C4-2B (cell line): Measurements from ENCODE around the gene WNT5A.

Experiments used
- H3K27ac ChIP-seq: fragments of 450-650 bp; 2 replicates; pipeline ENCODE4 v1.5.1; 2017
- ZFX ChIP-seq: fragments of 450-650 bp; IDR thresholded peaks from 2 replicates; pipeline ENCODE4 v1.6.1; 2017
- TF ChIP-seq, protein P1 (sequence below): fragments of 450-650 bp; conservative IDR thresholded peaks from 2 replicates; pipeline ENCODE4 v1.5.1; 2017; ENCODE audit warnings: mild to moderate bottlenecking

The WNT5A gene

GRCh38 chr3:55434789-55435188 is 52.3 kb downstream of the WNT5A start:
- no peak for TF ChIP-seq ZFX
- TF ChIP-seq, protein P1, sequence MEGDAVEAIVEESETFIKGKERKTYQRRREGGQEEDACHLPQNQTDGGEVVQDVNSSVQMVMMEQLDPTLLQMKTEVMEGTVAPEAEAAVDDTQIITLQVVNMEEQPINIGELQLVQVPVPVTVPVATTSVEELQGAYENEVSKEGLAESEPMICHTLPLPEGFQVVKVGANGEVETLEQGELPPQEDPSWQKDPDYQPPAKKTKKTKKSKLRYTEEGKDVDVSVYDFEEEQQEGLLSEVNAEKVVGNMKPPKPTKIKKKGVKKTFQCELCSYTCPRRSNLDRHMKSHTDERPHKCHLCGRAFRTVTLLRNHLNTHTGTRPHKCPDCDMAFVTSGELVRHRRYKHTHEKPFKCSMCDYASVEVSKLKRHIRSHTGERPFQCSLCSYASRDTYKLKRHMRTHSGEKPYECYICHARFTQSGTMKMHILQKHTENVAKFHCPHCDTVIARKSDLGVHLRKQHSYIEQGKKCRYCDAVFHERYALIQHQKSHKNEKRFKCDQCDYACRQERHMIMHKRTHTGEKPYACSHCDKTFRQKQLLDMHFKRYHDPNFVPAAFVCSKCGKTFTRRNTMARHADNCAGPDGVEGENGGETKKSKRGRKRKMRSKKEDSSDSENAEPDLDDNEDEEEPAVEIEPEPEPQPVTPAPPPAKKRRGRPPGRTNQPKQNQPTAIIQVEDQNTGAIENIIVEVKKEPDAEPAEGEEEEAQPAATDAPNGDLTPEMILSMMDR, result peak; percentile 82
- no peak overlapping the region for H3K27ac ChIP-seq

DNA sequence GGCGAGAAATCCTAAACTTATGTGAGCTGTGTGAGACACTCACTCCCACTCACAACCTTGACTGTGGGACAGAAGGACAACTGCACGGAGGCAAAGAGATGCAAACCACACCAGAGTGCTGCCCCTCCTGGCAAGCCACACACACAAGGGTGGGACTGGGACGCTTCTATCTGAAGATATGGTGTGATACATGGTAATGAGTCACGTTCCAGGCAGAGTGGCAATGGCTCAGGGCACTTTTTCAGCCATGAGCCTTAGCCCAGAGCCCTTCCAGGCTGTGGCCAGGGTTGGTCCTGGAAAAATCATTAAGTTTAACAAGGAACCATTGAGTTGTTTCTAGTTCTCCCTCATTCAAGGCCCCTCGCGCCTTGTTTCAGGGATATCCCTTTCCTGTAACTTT is 56.1 kb downstream of the WNT5A start:
- no peak overlapping the region for H3K27ac ChIP-seq
- no peak for TF ChIP-seq ZFX
- TF ChIP-seq, protein P1, result no peak

DNA sequence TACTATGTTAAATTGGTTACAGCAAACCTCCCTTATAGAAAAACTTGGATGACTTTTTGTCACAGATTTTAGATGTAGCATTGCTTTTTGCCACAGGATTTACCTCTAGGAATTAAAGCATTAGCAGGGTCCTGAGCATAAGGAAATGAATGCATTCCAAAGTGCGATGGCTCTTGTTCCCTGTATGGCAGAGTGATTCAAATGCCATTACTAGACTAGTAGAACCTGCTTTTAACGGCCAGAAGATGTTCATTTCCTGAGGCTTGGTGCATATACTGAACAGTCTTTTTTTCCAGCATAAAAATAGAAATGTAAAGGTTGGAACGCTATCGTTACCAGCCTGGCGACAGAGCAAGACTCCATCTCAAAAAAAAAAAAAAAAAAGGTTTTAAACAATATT is 59.4 kb downstream of the WNT5A start:
- TF ChIP-seq, protein P1, result no peak
- TF ChIP-seq ZFX, result no peak
- H3K27ac ChIP-seq, result no peak overlapping the region; the same call in 1 of the 2 replicates

DNA sequence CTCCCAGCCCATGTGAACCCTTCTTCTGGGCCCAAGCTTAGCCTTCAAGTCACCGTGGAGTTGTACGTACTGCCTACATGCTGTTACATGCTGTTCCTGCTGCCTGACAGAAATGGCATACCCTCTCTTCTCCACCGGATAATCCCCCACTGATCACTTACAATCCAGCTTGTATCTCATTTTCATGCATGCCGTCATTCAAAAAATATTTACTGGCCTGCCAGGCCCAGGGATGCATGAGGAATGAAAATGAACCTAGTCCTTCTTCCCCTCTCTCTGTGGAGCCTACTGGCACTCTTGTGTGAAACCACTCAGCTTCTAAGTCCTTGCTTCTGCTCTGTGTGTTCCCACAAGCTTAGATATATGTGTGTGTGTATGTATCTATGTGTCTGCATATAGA is 60.6 kb downstream of the WNT5A start:
- TF ChIP-seq, protein P1, result no peak
- TF ChIP-seq ZFX, result no peak

DNA sequence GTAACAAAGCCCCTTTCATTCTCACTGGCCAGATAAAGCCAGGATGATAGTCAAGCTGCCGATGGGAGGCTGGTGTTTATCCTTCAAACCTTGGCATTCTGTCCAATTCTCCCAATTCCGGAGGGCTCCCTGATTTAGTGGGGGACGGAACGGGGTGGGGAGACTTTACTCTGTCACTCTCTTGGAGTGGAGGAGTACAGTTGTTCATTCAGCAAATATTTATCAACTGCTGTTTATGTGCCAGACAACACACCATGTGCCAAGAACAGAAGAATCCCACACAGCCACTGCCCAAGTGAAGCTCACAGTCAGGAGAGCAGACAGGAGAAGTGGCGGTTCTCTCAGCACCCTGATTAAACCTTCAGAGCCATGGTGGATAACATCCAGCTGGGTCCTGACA is 63.3 kb downstream of the WNT5A start:
- H3K27ac ChIP-seq, result peak overlapping the region; percentile 15; the same call in 1 of the 2 replicates
- TF ChIP-seq, protein P1, result no peak
- TF ChIP-seq ZFX, result no peak

More for the DNA sequence above, 60.6 kb downstream of the WNT5A start:
- no peak overlapping the region for H3K27ac ChIP-seq

- TF ChIP-seq, protein P1, result no peak
- TF ChIP-seq ZFX, result no peak
- no peak overlapping the region for H3K27ac ChIP-seq
Observed at GRCh38 chr3:55417211-55417610, 69.9 kb downstream of the WNT5A start.

- TF ChIP-seq, protein P1, result no peak
- peak overlapping the region; percentile 45; the same call in 1 of the 2 replicates for H3K27ac ChIP-seq
Observed at GRCh38 chr3:55416331-55416821, 70.7 kb downstream of the WNT5A start.
